GM21381 (cell line): ENCODE results near the gene MSI2.

Source experiments
- ATAC-seq: cut with Tn5 transposase; IDR thresholded peaks from one replicate; pipeline ENCODE4 v1.9.1; 2021; ENCODE audit warnings: mild to moderate bottlenecking, moderate library complexity; ENCODE audit not compliant: unreplicated experiment

MSI2 gene

GRCh38 chr17:57640079-57640478 lies 383.8 kb downstream of the MSI2 start:
- no peak for ATAC-seq

GRCh38 chr17:57641761-57642160 lies 385.4 kb downstream of the MSI2 start:
- no peak for ATAC-seq

- ATAC-seq, result no peak
Observed at GRCh38 chr17:57643062-57643461, 386.7 kb downstream of the MSI2 start.

GRCh38 chr17:57644326-57644725 lies 388.0 kb downstream of the MSI2 start:
- no peak for ATAC-seq

- no peak for ATAC-seq
Observed at GRCh38 chr17:57645950-57646665, 389.8 kb downstream of the MSI2 start.

- ATAC-seq, result no peak
Observed at GRCh38 chr17:57648720-57649119, 392.4 kb downstream of the MSI2 start.

GRCh38 chr17:57649191-57649590 lies 392.9 kb downstream of the MSI2 start:
- ATAC-seq, result no peak

- no peak for ATAC-seq
Observed at GRCh38 chr17:57649731-57650484, 393.6 kb downstream of the MSI2 start.

- ATAC-seq, result no peak
Observed at GRCh38 chr17:57650548-57650947, 394.2 kb downstream of the MSI2 start.

- no peak for ATAC-seq
Observed at GRCh38 chr17:57651451-57651850, 395.1 kb downstream of the MSI2 start.

- no peak for ATAC-seq
Observed at GRCh38 chr17:57651996-57652395, 395.7 kb downstream of the MSI2 start.

- ATAC-seq, result no peak
Observed at GRCh38 chr17:57652811-57653210, 396.5 kb downstream of the MSI2 start.

- ATAC-seq, result no peak
Observed at GRCh38 chr17:57653279-57653678, 397.0 kb downstream of the MSI2 start.

- ATAC-seq, result no peak
Observed at GRCh38 chr17:57654040-57654775, 397.9 kb downstream of the MSI2 start.

- ATAC-seq, result no peak
Observed at GRCh38 chr17:57655553-57655952, 399.2 kb downstream of the MSI2 start.

- no peak for ATAC-seq
Observed at GRCh38 chr17:57657211-57657610, 400.9 kb downstream of the MSI2 start.

- ATAC-seq, result no peak
Observed at GRCh38 chr17:57662041-57662440, 405.7 kb downstream of the MSI2 start.

GRCh38 chr17:57662644-57663308 lies 406.5 kb downstream of the MSI2 start:
- no peak for ATAC-seq

- no peak for ATAC-seq
Observed at GRCh38 chr17:57663326-57664070, 407.2 kb downstream of the MSI2 start.

GRCh38 chr17:57665128-57665527 lies 408.8 kb downstream of the MSI2 start:
- ATAC-seq, result no peak
